HG03066 (cell line): ENCODE data around the gene CSTA.

ENCODE experiments used
- ATAC-seq: cut with Tn5 transposase; IDR thresholded peaks from one replicate; pipeline ENCODE4 v1.9.1; 2021; ENCODE audit warnings: low read depth; ENCODE audit not compliant: unreplicated experiment

CSTA gene

GRCh38 chr3:122366379-122366749 is 41.3 kb downstream of the CSTA start:
- no peak for ATAC-seq

DNA sequence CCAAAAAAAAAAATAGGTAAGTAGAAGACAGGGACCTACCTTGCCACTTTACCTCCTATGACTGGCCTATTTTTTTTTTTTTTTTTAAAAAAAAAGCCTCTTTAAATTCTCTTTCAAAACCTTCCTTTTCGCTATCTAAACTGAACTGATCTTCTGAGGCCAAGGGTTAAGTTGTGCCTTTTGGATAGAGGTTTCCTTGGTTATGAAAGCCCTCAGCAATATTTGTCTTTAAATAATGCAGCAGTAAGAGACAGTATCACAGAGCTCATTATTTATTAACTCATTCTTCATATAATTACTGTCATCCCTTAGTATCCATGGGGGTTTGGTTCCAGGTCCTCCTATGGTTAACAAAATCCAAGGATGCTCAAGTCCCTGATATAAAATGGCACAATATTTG is 49.0 kb downstream of the CSTA start:
- no peak for ATAC-seq

GRCh38 chr3:122377975-122378374 is 52.9 kb downstream of the CSTA start:
- ATAC-seq = no peak

- peak; percentile 49 for ATAC-seq
Measured at GRCh38 chr3:122382888-122383666, 58.0 kb downstream of the CSTA start, which contains the start of gene MIX23. TSS of gene MIX23 (minus strand) at chr3:122383231. CDS start at chr3:122383224, 7 bp downstream.

DNA sequence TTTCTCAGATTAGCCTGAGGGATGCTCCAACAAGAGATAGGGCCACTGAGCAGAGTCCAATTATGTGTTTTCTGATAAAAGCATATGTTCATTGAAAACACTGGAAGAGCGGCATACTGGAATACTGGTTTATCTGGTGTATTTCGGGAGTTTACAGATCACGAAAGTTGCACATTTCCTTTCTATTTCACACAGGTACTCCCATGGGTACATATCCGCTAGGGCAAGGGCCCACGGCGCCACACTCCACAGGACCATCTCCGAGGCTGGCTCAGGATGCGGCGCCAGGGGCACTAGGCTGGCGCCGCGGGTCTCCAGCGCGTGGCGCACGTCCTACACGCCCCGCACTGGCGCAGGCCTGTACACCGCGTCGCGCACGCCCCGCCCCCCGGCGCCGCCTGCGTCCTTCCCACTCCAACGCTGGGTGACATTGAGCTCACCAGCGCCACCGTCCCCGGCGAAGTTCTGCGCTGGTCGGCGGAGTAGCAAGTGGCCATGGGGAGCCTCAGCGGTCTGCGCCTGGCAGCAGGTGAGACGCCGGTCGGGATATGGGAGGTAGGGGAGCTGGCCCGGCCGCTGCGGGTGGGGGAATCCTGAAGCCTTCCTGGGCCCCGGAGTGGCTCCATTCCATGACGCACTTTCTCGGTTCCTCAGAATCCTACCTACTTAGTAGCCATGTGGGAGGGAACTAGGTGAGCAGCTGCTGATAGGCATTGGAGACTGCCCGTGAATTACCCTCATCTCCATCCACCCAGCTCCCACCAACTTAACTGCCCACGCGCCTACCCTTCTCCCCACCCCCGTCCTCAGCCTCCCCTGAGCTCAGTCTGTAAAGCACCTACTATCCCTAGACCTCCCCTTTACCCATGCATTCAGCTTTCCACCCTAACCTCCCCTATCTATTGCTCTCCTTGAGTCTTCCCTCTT is 59.0 kb downstream of the CSTA start, which contains the start of gene FAM162A:
Gene FAM162A, plus strand, starts transcription at position 412 of the 927 bp plus-strand sequence. Its CDS starts 84 bp downstream, at position 496.
- ATAC-seq = peak; percentile 85

DNA sequence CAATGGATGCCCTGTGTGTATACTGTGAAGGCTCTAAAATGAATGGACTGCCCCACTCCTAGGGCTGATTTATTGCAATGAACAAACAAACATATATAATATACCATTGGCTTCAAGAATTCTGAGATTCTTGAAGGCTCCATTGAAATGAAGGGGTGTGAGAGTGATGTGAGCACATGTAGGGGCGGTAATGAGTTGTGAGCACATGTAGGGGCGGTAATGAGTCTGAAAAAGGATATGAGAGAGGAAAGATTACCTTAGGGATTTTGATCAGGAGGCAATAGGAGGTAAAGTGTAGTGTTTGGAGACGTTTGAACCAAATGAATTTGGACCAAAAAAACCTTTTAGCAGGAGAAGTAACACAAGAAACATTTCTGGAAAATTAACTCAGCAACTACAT is 62.7 kb downstream of the CSTA start:
- ATAC-seq = no peak

GRCh38 chr3:122389197-122389596 is 64.1 kb downstream of the CSTA start:
- no peak for ATAC-seq

- no peak for ATAC-seq
Measured at GRCh38 chr3:122389892-122390291, 64.8 kb downstream of the CSTA start.

DNA sequence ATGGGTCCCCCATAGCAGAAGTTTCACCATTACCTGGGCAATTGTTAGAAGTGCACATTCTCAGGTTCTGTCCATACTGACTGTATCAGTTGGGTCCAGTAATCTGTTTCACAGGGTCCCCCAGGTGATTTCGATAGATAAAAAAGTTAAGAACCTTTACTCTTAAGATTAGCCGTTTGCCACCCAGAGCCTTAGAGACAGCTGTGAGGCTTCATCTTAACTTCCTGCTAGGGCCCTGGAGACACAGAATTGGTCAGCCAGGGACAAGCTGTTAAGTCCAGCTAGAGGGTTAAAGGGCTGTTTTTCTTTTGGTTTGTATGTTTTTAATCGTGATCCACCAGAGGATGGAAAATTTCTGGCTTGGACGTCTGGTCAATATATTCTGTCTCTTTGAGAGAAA is 65.6 kb downstream of the CSTA start:
- ATAC-seq = no peak
